ENCODE data around the gene RHOG.

RHOG gene

GRCh38 chr11:3873712-3874349 is 33.1 kb upstream of the RHOG start:
- Histone ChIP-seq H3K79me2 (ENCODE audit: low read length) (peaks cover 20% of the 10 kb centered on the region), H3K27ac (ENCODE audit: low read length) (no peak overlapping the region), H3K9ac (ENCODE audit: low read length) (no peak overlapping the region), H4K20me1 (ENCODE audit: insufficient read depth, low read length) (no peaks in the 10 kb centered on the region), H3K36me3 (replicated peaks; ENCODE audit: low read depth, low read length) (no peaks in the 10 kb centered on the region), H3K4me3 (ENCODE audit: low read length) (no peak overlapping the region), H3K27me3 (ENCODE audit: low read depth, low read length) (no peaks in the 10 kb centered on the region), H2AFZ (ENCODE audit: low read depth, low read length) (no peak overlapping the region), H3K4me1 (ENCODE audit: low read length) (peaks cover 41% of the 10 kb centered on the region), H3K9me3 (ENCODE audit: insufficient read depth, low read length) (no peaks in the 10 kb centered on the region), H3K4me2 (ENCODE audit: low read length) (no peak overlapping the region)
- TF ChIP-seq CTCF (IDR thresholded peaks at IDR 0.05; ENCODE audit: low read depth, low read length) (no peak), EZH2phosphoT487 (IDR thresholded peaks at IDR 0.05; ENCODE audit: low read depth) (no peak)

GRCh38 chr11:3867209-3868091 is 26.7 kb upstream of the RHOG start:
- Histone ChIP-seq H3K9ac (ENCODE audit: low read length) (no peak overlapping the region), H3K4me3 (ENCODE audit: low read length) (no peak overlapping the region), H3K4me2 (ENCODE audit: low read length) (no peak overlapping the region), H2AFZ (ENCODE audit: low read depth, low read length) (no peak overlapping the region), H4K20me1 (ENCODE audit: insufficient read depth, low read length) (peaks cover 17% of the 10 kb centered on the region), H3K79me2 (ENCODE audit: low read length) (peaks cover 53% of the 10 kb centered on the region), H3K27me3 (ENCODE audit: low read depth, low read length) (no peaks in the 10 kb centered on the region), H3K4me1 (ENCODE audit: low read length) (peaks cover 29% of the 10 kb centered on the region), H3K27ac (ENCODE audit: low read length) (no peak overlapping the region; the same call in 1 of the 2 replicates), H3K9me3 (ENCODE audit: insufficient read depth, low read length) (no peaks in the 10 kb centered on the region), H3K36me3 (replicated peaks; ENCODE audit: low read depth, low read length) (no peaks in the 10 kb centered on the region)
- TF ChIP-seq CTCF (IDR thresholded peaks at IDR 0.05; ENCODE audit: low read depth, low read length): no peak
- TF ChIP-seq EZH2phosphoT487 (IDR thresholded peaks at IDR 0.05; ENCODE audit: low read depth): no peak

- H3K4me3 ChIP-seq (ENCODE audit: low read length): no peak overlapping the region
- H3K9ac ChIP-seq (ENCODE audit: low read length): no peak overlapping the region
- no peak overlapping the region for H3K4me2 ChIP-seq (ENCODE audit: low read length)
- H4K20me1 ChIP-seq (ENCODE audit: insufficient read depth, low read length): peaks cover 17% of the 10 kb centered on the region
- H3K9me3 ChIP-seq (ENCODE audit: insufficient read depth, low read length): no peaks in the 10 kb centered on the region
- H3K4me1 ChIP-seq (ENCODE audit: low read length): peaks cover 28% of the 10 kb centered on the region
- no peaks in the 10 kb centered on the region for H3K36me3 ChIP-seq (replicated peaks; ENCODE audit: low read depth, low read length)
- no peak overlapping the region for H3K27ac ChIP-seq (ENCODE audit: low read length)
- no peak for TF ChIP-seq EZH2phosphoT487 (IDR thresholded peaks at IDR 0.05; ENCODE audit: low read depth)
- no peak for TF ChIP-seq CTCF (IDR thresholded peaks at IDR 0.05; ENCODE audit: low read depth, low read length)
- H3K79me2 ChIP-seq (ENCODE audit: low read length): peaks cover 55% of the 10 kb centered on the region
- no peak overlapping the region for H2AFZ ChIP-seq (ENCODE audit: low read depth, low read length)
- no peaks in the 10 kb centered on the region for H3K27me3 ChIP-seq (ENCODE audit: low read depth, low read length)
Observed at GRCh38 chr11:3866836-3867208, 26.1 kb upstream of the RHOG start.

- Histone ChIP-seq H3K36me3 (replicated peaks; ENCODE audit: low read depth, low read length) (no peaks in the 10 kb centered on the region), H3K27me3 (ENCODE audit: low read depth, low read length) (no peaks in the 10 kb centered on the region), H2AFZ (ENCODE audit: low read depth, low read length) (no peak overlapping the region), H3K9ac (ENCODE audit: low read length) (no peak overlapping the region), H3K4me2 (ENCODE audit: low read length) (0 out of 2 replicates have a peak overlapping the region, but pooled peaks have one; percentile 15), H4K20me1 (ENCODE audit: insufficient read depth, low read length) (peaks cover 17% of the 10 kb centered on the region), H3K79me2 (ENCODE audit: low read length) (peaks cover 58% of the 10 kb centered on the region), H3K9me3 (ENCODE audit: insufficient read depth, low read length) (no peaks in the 10 kb centered on the region), H3K4me3 (ENCODE audit: low read length) (no peak overlapping the region), H3K4me1 (ENCODE audit: low read length) (peaks cover 22% of the 10 kb centered on the region), H3K27ac (ENCODE audit: low read length) (no peak overlapping the region)
- TF ChIP-seq EZH2phosphoT487 (IDR thresholded peaks at IDR 0.05; ENCODE audit: low read depth) (no peak), CTCF (IDR thresholded peaks at IDR 0.05; ENCODE audit: low read depth, low read length) (no peak)
Observed at GRCh38 chr11:3866206-3866605, 25.4 kb upstream of the RHOG start.
